Keratinocyte (primary cell): ENCODE measurements around the gene MNX1. TPM values are rescaled to one million over a fixed set of nuclear protein-coding genes. Genes with fewer than 3 reads are reported as not detected.

Experiments used
- DNase-seq: peaks from one replicate; pipeline ENCODE4 v3.0.0-alpha.2; 2011; ENCODE audit warnings: low read depth, missing footprints, low spot score
- FAIRE-seq: peaks from 2 replicates; lab custom pipeline; 2011; peaks lifted over from hg19 to GRCh38; lab: Jason Lieb, UNC
- H2AFZ ChIP-seq: 2 replicates; pipeline ENCODE4 v1.6.0; 2012; ENCODE audit warnings: low read length, control low read depth, inconsistent platforms; ENCODE audit not compliant: control insufficient read depth
- H3K27ac ChIP-seq: 2 replicates; pipeline ENCODE4 v1.5.1; 2011; ENCODE audit warnings: low read length; ENCODE audit not compliant: control insufficient read depth, insufficient read depth
- H3K27me3 ChIP-seq: 3 replicates; pipeline ENCODE4 v1.6.0; 2011; ENCODE audit warnings: low read length; ENCODE audit not compliant: control insufficient read depth, insufficient read depth; ENCODE audit errors: extremely low read depth
- H3K36me3 ChIP-seq, 2 experiments: 2 replicates in 1 of 2; 3 replicates in 1 of 2; pipeline ENCODE4 v1.5.1; 2011; ENCODE audit warnings: low read length in 2 of 2, mild to moderate bottlenecking in 1 of 2; ENCODE audit not compliant: control insufficient read depth in 2 of 2, insufficient read depth in 2 of 2; ENCODE audit errors: extremely low read depth in 1 of 2
- H3K4me1 ChIP-seq: 3 replicates; pipeline ENCODE4 v1.5.1; 2011; ENCODE audit warnings: low read length; ENCODE audit not compliant: control insufficient read depth, insufficient read depth; ENCODE audit errors: extremely low read depth
- H3K4me2 ChIP-seq: 3 replicates; pipeline ENCODE4 v1.6.0; 2011; ENCODE audit warnings: low read depth, low read length; ENCODE audit not compliant: control insufficient read depth, insufficient read depth; ENCODE audit errors: extremely low read depth
- H3K4me3 ChIP-seq, 3 experiments: fragments of 200-600 bp in 1 of 3; sonication (generic) in 1 of 3; 2 replicates in 2 of 3; 3 replicates in 1 of 3; pipeline ENCODE4 v1.5.1; 2011 to 2016; ENCODE audit warnings: low read length in 3 of 3, mild to moderate bottlenecking in 3 of 3, control low read depth in 2 of 3, inconsistent platforms in 1 of 3, low read depth in 1 of 3, mixed read lengths in 1 of 3, mixed run types in 1 of 3, moderate library complexity in 1 of 3; ENCODE audit not compliant: control insufficient read depth in 2 of 3, insufficient read depth in 2 of 3; ENCODE audit errors: extremely low read depth in 1 of 3
- H3K79me2 ChIP-seq: 2 replicates; pipeline ENCODE4 v1.6.0; 2012; ENCODE audit warnings: low read length; ENCODE audit not compliant: control insufficient read depth, insufficient read depth
- H3K9ac ChIP-seq: 3 replicates; pipeline ENCODE4 v1.6.0; 2011; ENCODE audit warnings: low read length; ENCODE audit not compliant: control insufficient read depth, insufficient read depth; ENCODE audit errors: extremely low read depth
- H3K9me1 ChIP-seq: 3 replicates; pipeline ENCODE4 v1.6.0; 2011; ENCODE audit warnings: low read length; ENCODE audit not compliant: control insufficient read depth, insufficient read depth; ENCODE audit errors: extremely low read depth
- H3K9me3 ChIP-seq: 2 replicates; pipeline ENCODE4 v1.5.1; 2012; ENCODE audit warnings: low read depth, low read length; ENCODE audit not compliant: control insufficient read depth
- H4K20me1 ChIP-seq: 3 replicates; pipeline ENCODE4 v1.6.0; 2011; ENCODE audit warnings: low read length; ENCODE audit not compliant: control insufficient read depth, insufficient read depth; ENCODE audit errors: extremely low read depth
- CTCF ChIP-seq, 3 experiments: IDR thresholded peaks in 1 of 3; conservative IDR thresholded peaks in 1 of 3; optimal IDR thresholded peaks in 1 of 3; 2 replicates in 2 of 3; 3 replicates in 1 of 3; pipeline versions ENCODE3 to v1.5.1; 2011; ENCODE audit warnings: low read length in 3 of 3, mild to moderate bottlenecking in 3 of 3, moderate library complexity in 2 of 3, control low read depth in 1 of 3, inconsistent platforms in 1 of 3; ENCODE audit not compliant: insufficient read depth in 2 of 3; ENCODE audit errors: extremely low read depth in 1 of 3
- EZH2 ChIP-seq: IDR thresholded peaks from one replicate; pipeline ENCODE4 v1.6.1; 2012; ENCODE audit warnings: inconsistent platforms, mild to moderate bottlenecking, low read length, moderate library complexity
- dilution Hi-C: fragments of 300-500 bp; cut with MboI; formaldehyde crosslinking; loops from one replicate; pipeline ENCODE4 v1.7.0; 2020; ENCODE audit warnings: low sequenced_read_pairs; ENCODE audit not compliant: extremely low pct_ligation_motif_present
- polyA plus RNA-seq, 5 experiments: library from polyadenylated mRNA; depleted of rRNA in 3 of 5; stranded (reverse) in 3 of 5; stranded (forward) in 1 of 5; unstranded in 1 of 5; fragments of >200 nt; gene quantifications; 1 replicate in 1 of 5; 2 replicates in 3 of 5; 3 replicates in 1 of 5; pipeline versions ENCODE4 v1.2.1 to v1.2.3, GENCODE V29; 2011 to 2012; ENCODE audit warnings: missing spikeins in 2 of 5, low read depth in 1 of 5, low replicate concordance in 1 of 5

The MNX1 gene
- polyA plus RNA-seq, 1 donor (not counting 4 experiments of a cell fraction or from before 2014, with no cell fraction given): not detected

- FAIRE-seq (no peak), DNase-seq (no peak)
- Histone ChIP-seq H3K9ac (no peak overlapping the region), H3K9me1 (no peaks in the 10 kb centered on the region), H2AFZ (no peak overlapping the region), H3K4me2 (no peak overlapping the region), H3K36me3 (no peaks in the 10 kb centered on the region), H3K4me3 (no peak overlapping the region), H3K9me3 (peaks cover 2% of the 10 kb centered on the region), H3K27me3 (peaks cover 8% of the 10 kb centered on the region), H4K20me1 (no peaks in the 10 kb centered on the region), H3K79me2 (no peaks in the 10 kb centered on the region), H3K27ac (no peak overlapping the region), H3K4me1 (no peaks in the 10 kb centered on the region)
- TF ChIP-seq EZH2 (no peak), CTCF (optimal IDR thresholded peaks at IDR 0.05 in 1 of 3, IDR thresholded peaks at IDR 0.05 in 1 of 3, conservative IDR thresholded peaks at IDR 0.05 in 1 of 3; ENCODE audit: extremely low read depth in 1 of 3, insufficient read depth in 2 of 3, low read length in 3 of 3) (no peak)
- dilution Hi-C loops: no loop called here
Measured at GRCh38 chr7:157056957-157057902, 46.8 kb upstream of the MNX1 start.

- Histone ChIP-seq H3K27me3 (peaks cover 8% of the 10 kb centered on the region), H4K20me1 (no peaks in the 10 kb centered on the region), H3K79me2 (no peaks in the 10 kb centered on the region), H3K4me3 (no peak overlapping the region), H3K27ac (no peak overlapping the region), H3K9me3 (no peaks in the 10 kb centered on the region), H3K4me2 (no peak overlapping the region), H3K36me3 (no peaks in the 10 kb centered on the region), H2AFZ (no peak overlapping the region), H3K9ac (no peak overlapping the region), H3K9me1 (no peaks in the 10 kb centered on the region), H3K4me1 (no peaks in the 10 kb centered on the region)
- dilution Hi-C loops: no loop called here
- TF ChIP-seq CTCF (optimal IDR thresholded peaks at IDR 0.05 in 1 of 3, IDR thresholded peaks at IDR 0.05 in 1 of 3, conservative IDR thresholded peaks at IDR 0.05 in 1 of 3; ENCODE audit: extremely low read depth in 1 of 3, insufficient read depth in 2 of 3, low read length in 3 of 3): no peak
- no peak for TF ChIP-seq EZH2
- FAIRE-seq (no peak), DNase-seq (no peak)
Measured at GRCh38 chr7:157056246-157056645, 45.8 kb upstream of the MNX1 start.
